Psoas muscle (tissue), 8 donors: ENCODE results near the gene SLC52A3. TPM values are rescaled to one million over a fixed set of nuclear protein-coding genes. Genes with fewer than 3 reads are reported as not detected.
A peak's percentile ranks its signal among the peaks of the same experiment; 100 is the strongest.

Source experiments
- ATAC-seq, 4 donors: fragments of 200-7000 bp; cut with Tn5 transposase; one replicate each; pipeline ENCODE4 v1.9.1; 2020; ENCODE audit warnings: moderate library complexity in 3 of 4, mild to moderate bottlenecking in 2 of 4
- DNase-seq, 2 donors: peaks; one replicate each; pipeline ENCODE4 v3.0.0-alpha.2; 2020
- H3K27ac ChIP-seq: fragments of 200-600 bp; one replicate; pipeline ENCODE4 v1.8.0; 2022
- H3K27me3 ChIP-seq, 3 donors: fragments of 200-600 bp in 1 of 3; one replicate each; pipeline versions ENCODE4 v1.6.1 to v1.8.0; 2013 to 2022; ENCODE audit warnings: low read length in 2 of 3, mild to moderate bottlenecking in 2 of 3, moderate library complexity in 1 of 3; ENCODE audit not compliant: insufficient read depth in 3 of 3
- H3K36me3 ChIP-seq, 2 donors: fragments of 200-600 bp in 1 of 2; one replicate each; pipeline versions ENCODE4 v1.6.1 to v1.8.0; 2013 to 2022; ENCODE audit warnings: low read depth in 1 of 2, mild to moderate bottlenecking in 1 of 2, moderate library complexity in 1 of 2; ENCODE audit not compliant: insufficient read depth in 1 of 2
- H3K4me1 ChIP-seq: fragments of 200-600 bp; one replicate; pipeline ENCODE4 v1.8.0; 2022
- H3K4me3 ChIP-seq: fragments of 200-600 bp; one replicate; pipeline ENCODE4 v1.8.0; 2022; ENCODE audit warnings: mild to moderate bottlenecking
- H3K9me3 ChIP-seq: fragments of 200-600 bp; one replicate; pipeline ENCODE4 v1.8.0; 2022
- CTCF ChIP-seq: fragments of 200-600 bp; IDR thresholded peaks from one replicate; pipeline ENCODE4 v1.8.0; 2022; ENCODE audit warnings: antibody characterized with exemption
- WGBS, 3 donors: extraction: QIAGEN DNeasy Blood & Tissue Kit; methylation state at CpG; one replicate each; pipeline versions ENCODE4 v1.1.6 to v1.1.7; 2013; 5-methylcytosine and 5-hydroxymethylcytosine counted together
- intact Hi-C, 2 donors: fragments of 100-400 bp; cut with DNase I; formaldehyde crosslinking; loops; one replicate each; pipeline versions ENCODE4 v1.11.0 to v1.14.2; 2022
- polyA plus RNA-seq, 3 donors: library from polyadenylated mRNA; stranded (reverse); fragments of 200-250 nt; gene quantifications; one replicate each; pipeline ENCODE4 v1.2.3, GENCODE V29; 2013
- total RNA-seq, 4 donors: library from RNA; stranded (reverse); fragmentation: NEBNext Ultra II Directional in 2 of 4; extraction: Animal tissue kit (Norgen Biotek cat#: 25700) in 2 of 4; gene quantifications; one replicate each; pipeline versions ENCODE4 v1.2.1 to v1.2.4, GENCODE V29; 2021 to 2023
- donor health status: healthy with polysubstance abuse.
- donor health status: DM: no; HTN: no; CAD: no; lungs with moderate emphysema.
- donor health status: Bipolar disorder and iron deficiency.
- donor health status: healthy.
- donor health status: DM: yes; HTN: yes; CAD: no.
- donor health status: DM: no; HTN: no; CAD: no.
- donor health status: DM: no; HTN: no; CAD: no.
- donor health status: DM: yes; HTN: yes; CAD: no.

The SLC52A3 gene
- total and polyA plus RNA-seq, 7 donors, result 0.32 to 1.1 (median 0.62) TPM

- ATAC-seq, result no peak
- no peak for TF ChIP-seq CTCF
- H3K27me3 ChIP-seq, result peaks cover 0 to 4% (median 0%) of the 10 kb centered on the region in 3 donors
Observed at GRCh38 chr20:791056-791455, 22.8 kb upstream of the SLC52A3 start.

GRCh38 chr20:787825-788224, 19.5 kb upstream of the SLC52A3 start:
- no peak overlapping the region for H3K27ac ChIP-seq
- no peak for ATAC-seq

More at GRCh38 chr20:791056-791455, 22.8 kb upstream of the SLC52A3 start:
- H3K36me3 ChIP-seq, result no peaks in the 10 kb centered on the region
- H3K4me1 ChIP-seq, result no peaks in the 10 kb centered on the region
- 40 to 50% (median 50%) methylated on average over 2 of the region's 2 CpGs for WGBS, 3 donors
- H3K4me3 ChIP-seq, result no peak overlapping the region
- no peak overlapping the region for H3K27ac ChIP-seq
- intact Hi-C loops, result no loop called here
- no peaks in the 10 kb centered on the region for H3K9me3 ChIP-seq
- no peak for DNase-seq

GRCh38 chr20:779771-780170, 11.5 kb upstream of the SLC52A3 start:
- no peaks in the 10 kb centered on the region for H3K4me1 ChIP-seq
- no peaks in the 10 kb centered on the region for H3K27me3 ChIP-seq
- intact Hi-C loops, result loop anchor here in 1 of 2 donors (10.0 kb wide), 1 partner anchor 315 kb away; no protein-coding TSS in a partner anchor
- H3K4me3 ChIP-seq, result no peak overlapping the region
- WGBS, 3 donors, result 59 to 78% (median 77%) methylated on average over 3 of the region's 3 CpGs
- H3K9me3 ChIP-seq, result no peaks in the 10 kb centered on the region
- H3K36me3 ChIP-seq, result no peaks in the 10 kb centered on the region
- TF ChIP-seq CTCF, result no peak
- DNase-seq (no peak), ATAC-seq (no peak)
- no peak overlapping the region for H3K27ac ChIP-seq

More at GRCh38 chr20:787825-788224, 19.5 kb upstream of the SLC52A3 start:
- no peak for TF ChIP-seq CTCF
- DNase-seq, result no peak
- no peaks in the 10 kb centered on the region for H3K4me1 ChIP-seq
- no peak overlapping the region for H3K4me3 ChIP-seq
- peaks cover 0 to 4% (median 0%) of the 10 kb centered on the region in 3 donors for H3K27me3 ChIP-seq
- H3K9me3 ChIP-seq, result no peaks in the 10 kb centered on the region
- WGBS, 3 donors, result 19 to 27% (median 22%) methylated on average over 1 of the region's 1 CpG
- intact Hi-C loops, result loop anchor here in 1 of 2 donors (10.0 kb wide), 1 partner anchor 307 kb away; no protein-coding TSS in a partner anchor
- no peaks in the 10 kb centered on the region for H3K36me3 ChIP-seq

GRCh38 chr20:776165-776564, 7.9 kb upstream of the SLC52A3 start:
- TF ChIP-seq CTCF, result no peak
- Histone ChIP-seq H3K27me3 (peaks cover 0 to 3% (median 0%) of the 10 kb centered on the region in 3 donors), H3K4me3 (no peak overlapping the region), H3K4me1 (no peaks in the 10 kb centered on the region), H3K27ac (no peak overlapping the region), H3K36me3 (no peaks in the 10 kb centered on the region), H3K9me3 (no peaks in the 10 kb centered on the region)
- intact Hi-C loops, result no loop called here
- DNase-seq (no peak), ATAC-seq (peak in 1 of 4 donors; percentile 48)
- WGBS, 3 donors, result 82 to 89% (median 82%) methylated on average over 2 of the region's 2 CpGs

GRCh38 chr20:775679-776135, 7.4 kb upstream of the SLC52A3 start:
- 24 to 34% (median 25%) methylated on average over 11 of the region's 11 CpGs for WGBS, 3 donors

More at GRCh38 chr20:775679-776135, 7.4 kb upstream of the SLC52A3 start:
- Histone ChIP-seq H3K27ac (no peak overlapping the region), H3K36me3 (no peaks in the 10 kb centered on the region), H3K9me3 (no peaks in the 10 kb centered on the region), H3K4me3 (no peak overlapping the region), H3K4me1 (no peaks in the 10 kb centered on the region), H3K27me3 (peaks cover 0 to 3% (median 0%) of the 10 kb centered on the region in 3 donors)
- no peak for DNase-seq
- peak in 2 of 4 donors; percentile 28 to 62 for ATAC-seq
- no peak for TF ChIP-seq CTCF
- intact Hi-C loops, result no loop called here
